Kidney (tissue), 14 donors: ENCODE data around the gene BRPF3. TPM values are rescaled to one million over a fixed set of nuclear protein-coding genes. Genes with fewer than 3 reads are reported as not detected.

Experiments used
- DNase-seq, 5 donors: peaks; one replicate each; pipeline ENCODE4 v3.0.0-alpha.2; 2013 to 2020
- FAIRE-seq: peaks from 2 replicates; lab custom pipeline; 2012; peaks lifted over from hg19 to GRCh38; lab: Jason Lieb, UNC
- H3K27ac ChIP-seq, 2 donors: one replicate each; pipeline ENCODE4 v1.7.0; 2013; ENCODE audit warnings: low read depth in 2 of 2, low read length in 2 of 2, inconsistent platforms in 1 of 2
- H3K27me3 ChIP-seq: one replicate; pipeline ENCODE4 v1.7.1; 2013; ENCODE audit warnings: low read length, inconsistent platforms; ENCODE audit not compliant: control insufficient read depth, insufficient read depth
- H3K36me3 ChIP-seq, 3 donors: one replicate each; pipeline versions ENCODE4 v1.7.0 to v1.7.1; 2013; ENCODE audit warnings: low read length in 3 of 3, control low read depth in 1 of 3, inconsistent platforms in 1 of 3; ENCODE audit not compliant: insufficient read depth in 3 of 3, control insufficient read depth in 2 of 3
- H3K4me1 ChIP-seq, 3 donors: one replicate each; pipeline versions ENCODE4 v1.7.0 to v1.7.1; 2013; ENCODE audit warnings: low read length in 3 of 3, inconsistent platforms in 1 of 3, low read depth in 1 of 3; ENCODE audit not compliant: control insufficient read depth in 2 of 3, insufficient read depth in 2 of 3
- H3K4me3 ChIP-seq, 3 donors: one replicate each; pipeline versions ENCODE4 v1.7.0 to v1.8.1; 2013; ENCODE audit warnings: low read length in 3 of 3, control low read depth in 1 of 3, inconsistent platforms in 1 of 3
- H3K9ac ChIP-seq, 3 donors: one replicate each; pipeline versions ENCODE4 v1.7.0 to v1.7.1; 2013; ENCODE audit warnings: low read length in 3 of 3, control low read depth in 1 of 3, inconsistent platforms in 1 of 3
- H3K9me3 ChIP-seq, 3 donors: one replicate each; pipeline versions ENCODE4 v1.7.0 to v1.7.1; 2013; ENCODE audit warnings: low read length in 3 of 3, control low read depth in 1 of 3, inconsistent platforms in 1 of 3; ENCODE audit not compliant: control insufficient read depth in 2 of 3, insufficient read depth in 1 of 3
- intact Hi-C: fragments of 100-400 bp; cut with DNase I; formaldehyde crosslinking; loops from one replicate; pipeline ENCODE4 v1.11.1; 2022
- polyA plus RNA-seq: library from polyadenylated mRNA; stranded (reverse); fragments of 350-450 nt; fragmentation: Illumina TruSeq; extraction: RNeasy Lipid Tissue Mini Kit (QIAGEN cat#74804); gene quantifications from one replicate; pipeline ENCODE4 v1.2.3, GENCODE V29; 2014; ENCODE audit warnings: low read depth, low replicate concordance; ENCODE audit not compliant: insufficient read depth
- total RNA-seq: library from RNA; stranded (reverse); fragmentation: NEBNext Ultra II Directional; extraction: Animal tissue kit (Norgen Biotek cat#: 25700); gene quantifications from one replicate; pipeline ENCODE4 v1.2.1, GENCODE V29; 2021
- TF ChIP-seq, protein P1 (sequence below): IDR thresholded peaks from 3 replicates; pipeline ENCODE4 v1.5.1; 2012; ENCODE audit warnings: mild to moderate bottlenecking, moderate library complexity, borderline replicate concordance; ENCODE audit not compliant: insufficient read depth; ENCODE audit errors: extremely low read depth
- donor health status: control.
- donor health status: control.
- donor health status: control.
- donor health status: control.
- donor health status: control.
- donor health status: DM: yes; HTN: yes; CAD: no.
- donor health status: Normal renal cell carcinoma (clear cell type).

The BRPF3 gene
- total and polyA plus RNA-seq, 2 donors from 2014 or later, result 10.2 to 29.5 TPM

- Histone ChIP-seq H3K36me3 (no peaks in the 10 kb centered on the region), H3K9ac (no peak overlapping the region), H3K9me3 (no peaks in the 10 kb centered on the region), H3K4me3 (peak overlapping the region in 1 of 3 donors; percentile 30), H3K27me3 (no peaks in the 10 kb centered on the region), H3K4me1 (peaks cover 0 to 14% (median 3%) of the 10 kb centered on the region in 3 donors), H3K27ac (peak overlapping the region in 1 of 2 donors; percentile 67)
- intact Hi-C loops, result no loop called here
- no peak for FAIRE-seq
- DNase-seq, result no peak
- TF ChIP-seq, protein P1, sequence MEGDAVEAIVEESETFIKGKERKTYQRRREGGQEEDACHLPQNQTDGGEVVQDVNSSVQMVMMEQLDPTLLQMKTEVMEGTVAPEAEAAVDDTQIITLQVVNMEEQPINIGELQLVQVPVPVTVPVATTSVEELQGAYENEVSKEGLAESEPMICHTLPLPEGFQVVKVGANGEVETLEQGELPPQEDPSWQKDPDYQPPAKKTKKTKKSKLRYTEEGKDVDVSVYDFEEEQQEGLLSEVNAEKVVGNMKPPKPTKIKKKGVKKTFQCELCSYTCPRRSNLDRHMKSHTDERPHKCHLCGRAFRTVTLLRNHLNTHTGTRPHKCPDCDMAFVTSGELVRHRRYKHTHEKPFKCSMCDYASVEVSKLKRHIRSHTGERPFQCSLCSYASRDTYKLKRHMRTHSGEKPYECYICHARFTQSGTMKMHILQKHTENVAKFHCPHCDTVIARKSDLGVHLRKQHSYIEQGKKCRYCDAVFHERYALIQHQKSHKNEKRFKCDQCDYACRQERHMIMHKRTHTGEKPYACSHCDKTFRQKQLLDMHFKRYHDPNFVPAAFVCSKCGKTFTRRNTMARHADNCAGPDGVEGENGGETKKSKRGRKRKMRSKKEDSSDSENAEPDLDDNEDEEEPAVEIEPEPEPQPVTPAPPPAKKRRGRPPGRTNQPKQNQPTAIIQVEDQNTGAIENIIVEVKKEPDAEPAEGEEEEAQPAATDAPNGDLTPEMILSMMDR, result no peak
Observed at GRCh38 chr6:36241728-36242127, 45.2 kb downstream of the BRPF3 start.

- Histone ChIP-seq H3K9ac (no peak overlapping the region), H3K36me3 (no peaks in the 10 kb centered on the region), H3K27me3 (no peaks in the 10 kb centered on the region), H3K4me3 (peak overlapping the region in 1 of 3 donors; percentile 30), H3K4me1 (peaks cover 0 to 14% (median 3%) of the 10 kb centered on the region in 3 donors), H3K27ac (peak overlapping the region in 1 of 2 donors; percentile 67), H3K9me3 (no peaks in the 10 kb centered on the region)
- intact Hi-C loops, result no loop called here
- FAIRE-seq (no peak), DNase-seq (no peak)
- TF ChIP-seq, protein P1, result no peak
Observed at GRCh38 chr6:36242161-36242560, 45.6 kb downstream of the BRPF3 start.

DNA sequence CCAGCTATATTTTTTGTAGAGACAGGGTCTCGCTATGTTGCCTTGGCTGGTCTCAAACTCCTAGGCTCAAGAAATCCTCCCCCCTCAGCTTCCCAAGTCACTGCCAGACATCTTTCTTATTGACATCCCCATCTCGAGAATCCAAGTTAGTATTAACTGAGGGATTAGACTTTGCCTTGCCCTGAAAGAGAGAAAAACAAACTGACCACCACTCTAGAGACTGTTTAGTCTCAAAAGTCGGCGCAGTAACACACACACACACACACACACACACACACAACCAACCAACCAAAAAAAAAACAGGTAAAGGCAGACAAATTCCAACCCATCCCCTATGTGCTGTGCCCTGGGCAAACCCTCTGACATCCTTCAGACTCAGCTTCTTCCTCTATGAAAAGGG lies 46.1 kb downstream of the BRPF3 start:
- peak in 1 of 5 donors; percentile 51 for DNase-seq
- no peaks in the 10 kb centered on the region for H3K27me3 ChIP-seq
- TF ChIP-seq, protein P1, result no peak
- no peaks in the 10 kb centered on the region for H3K36me3 ChIP-seq
- peak overlapping the region; percentile 54 to 67 for H3K27ac ChIP-seq
- no peaks in the 10 kb centered on the region for H3K9me3 ChIP-seq
- H3K4me3 ChIP-seq, result peak overlapping the region in 2 of 3 donors; percentile 31 to 55
- H3K9ac ChIP-seq, result no peak overlapping the region
- intact Hi-C loops, result no loop called here
- peaks cover 0 to 14% (median 3%) of the 10 kb centered on the region in 3 donors for H3K4me1 ChIP-seq
- no peak for FAIRE-seq

- intact Hi-C loops, result no loop called here
- Histone ChIP-seq H3K9ac (no peak overlapping the region), H3K36me3 (no peaks in the 10 kb centered on the region), H3K4me3 (peak overlapping the region in 2 of 3 donors; percentile 19 to 55), H3K4me1 (peaks cover 0 to 14% (median 4%) of the 10 kb centered on the region in 3 donors), H3K27ac (peak overlapping the region in 1 of 2 donors; percentile 67), H3K9me3 (no peaks in the 10 kb centered on the region), H3K27me3 (no peaks in the 10 kb centered on the region)
- DNase-seq (no peak), FAIRE-seq (no peak)
- TF ChIP-seq, protein P1, result no peak
Observed at GRCh38 chr6:36243562-36244212, 47.1 kb downstream of the BRPF3 start.
